ENCODE data around the gene KRT83. TPM values are rescaled to one million over a fixed set of nuclear protein-coding genes. Genes with fewer than 3 reads are reported as not detected.

KRT83 gene
- polyA plus RNA-seq, 1 experiment, result 0.07 TPM

DNA sequence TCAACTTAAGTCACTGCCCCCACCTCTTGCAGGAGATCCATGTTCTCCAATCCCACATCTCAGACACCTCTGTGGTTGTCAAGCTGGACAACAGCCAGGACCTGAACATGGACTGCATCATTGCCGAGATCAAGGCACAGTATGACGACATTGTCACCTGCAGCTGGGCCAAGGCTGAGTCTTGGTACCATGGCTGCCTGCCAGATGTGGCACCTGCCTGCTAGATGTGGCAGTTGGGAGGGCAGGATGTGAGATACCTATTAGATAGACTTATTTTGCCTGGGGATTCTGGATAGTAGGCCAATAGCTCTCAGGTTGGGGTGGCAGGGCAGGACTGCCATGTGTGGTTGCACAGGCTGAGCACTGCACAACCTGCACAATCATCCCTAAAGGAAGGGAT is 54.7 kb downstream of the KRT83 start:
- ChIA-PET POLR2A (no interaction called here), CTCF (interaction anchor here (0.6 to 9.9 kb wide), 3 partner anchors 13 to 47 kb away, joined by 3 to 86 read pairs (median 9); no protein-coding TSS in a partner anchor)
- Histone ChIP-seq H3K27me3 (ENCODE audit: control insufficient read depth, insufficient read depth, low read length) (no peaks in the 10 kb centered on the region), H3K4me3 (ENCODE audit: low read depth, low read length) (no peak overlapping the region), H3K36me3 (ENCODE audit: control insufficient read depth, insufficient read depth, low read length) (no peaks in the 10 kb centered on the region)
- TF ChIP-seq, protein P1, sequence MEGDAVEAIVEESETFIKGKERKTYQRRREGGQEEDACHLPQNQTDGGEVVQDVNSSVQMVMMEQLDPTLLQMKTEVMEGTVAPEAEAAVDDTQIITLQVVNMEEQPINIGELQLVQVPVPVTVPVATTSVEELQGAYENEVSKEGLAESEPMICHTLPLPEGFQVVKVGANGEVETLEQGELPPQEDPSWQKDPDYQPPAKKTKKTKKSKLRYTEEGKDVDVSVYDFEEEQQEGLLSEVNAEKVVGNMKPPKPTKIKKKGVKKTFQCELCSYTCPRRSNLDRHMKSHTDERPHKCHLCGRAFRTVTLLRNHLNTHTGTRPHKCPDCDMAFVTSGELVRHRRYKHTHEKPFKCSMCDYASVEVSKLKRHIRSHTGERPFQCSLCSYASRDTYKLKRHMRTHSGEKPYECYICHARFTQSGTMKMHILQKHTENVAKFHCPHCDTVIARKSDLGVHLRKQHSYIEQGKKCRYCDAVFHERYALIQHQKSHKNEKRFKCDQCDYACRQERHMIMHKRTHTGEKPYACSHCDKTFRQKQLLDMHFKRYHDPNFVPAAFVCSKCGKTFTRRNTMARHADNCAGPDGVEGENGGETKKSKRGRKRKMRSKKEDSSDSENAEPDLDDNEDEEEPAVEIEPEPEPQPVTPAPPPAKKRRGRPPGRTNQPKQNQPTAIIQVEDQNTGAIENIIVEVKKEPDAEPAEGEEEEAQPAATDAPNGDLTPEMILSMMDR (IDR thresholded peaks at IDR 0.05; ENCODE audit: insufficient read depth, low read depth, low read length), result no peak
- DNase-seq (ENCODE audit: low read depth), result no peak

DNA sequence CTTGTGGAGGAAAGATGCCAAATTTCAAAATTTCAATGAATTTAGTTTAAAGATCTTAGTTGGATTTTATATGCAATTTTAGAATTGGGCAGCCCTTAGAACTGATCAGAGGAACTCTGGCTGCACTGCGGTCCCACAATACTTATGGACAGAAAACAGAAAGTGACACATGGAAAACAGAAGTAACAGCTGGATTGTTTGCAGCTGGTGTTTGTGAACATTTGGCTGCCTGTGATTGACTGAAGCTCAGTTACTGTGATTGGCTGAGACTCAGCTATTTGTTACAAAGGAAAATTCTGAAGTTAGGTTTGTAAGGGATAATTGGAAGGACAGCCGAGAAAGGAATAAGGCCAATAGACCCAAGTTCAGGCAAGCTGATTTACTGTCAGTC is 56.8 kb downstream of the KRT83 start:
- Histone ChIP-seq H3K36me3 (ENCODE audit: control insufficient read depth, insufficient read depth, low read length) (no peaks in the 10 kb centered on the region), H3K27me3 (ENCODE audit: control insufficient read depth, insufficient read depth, low read length) (no peaks in the 10 kb centered on the region), H3K4me3 (ENCODE audit: low read depth, low read length) (no peak overlapping the region)
- no peak for DNase-seq (ENCODE audit: low read depth)
- TF ChIP-seq, protein P1 (IDR thresholded peaks at IDR 0.05; ENCODE audit: insufficient read depth, low read depth, low read length), result no peak
- CTCF ChIA-PET, result interaction anchor here (1.1 to 9.9 kb wide), 4 partner anchors 15 to 109 kb away, joined by 3 to 86 read pairs (median 4); no protein-coding TSS in a partner anchor
- POLR2A ChIA-PET, result no interaction called here

Other genes with a start within 250 kb of the KRT83 start
- 0.05 TPM in 1 of 2 replicates, not detected in the other for gene SMIM41, start 241.7 kb downstream of the KRT83 start, polyA plus RNA-seq (2011; rRNA removed)
- gene KRT80, start 129.4 kb downstream of the KRT83 start, polyA plus RNA-seq (2011; rRNA removed), result 4.2 and 5.9 TPM in 2 replicates
- gene KRT7, start 88.2 kb downstream of the KRT83 start, polyA plus RNA-seq (2011; rRNA removed), result 238 and 659 TPM in 2 replicates
- 1.5 and 2.5 TPM in 2 replicates for gene KRT86, start 46.8 kb downstream of the KRT83 start, polyA plus RNA-seq (2011; rRNA removed)
- gene KRT81, start 29.9 kb downstream of the KRT83 start, polyA plus RNA-seq (2011; rRNA removed), result 15.7 and 24.7 TPM in 2 replicates
- gene KRT85, start 46.1 kb upstream of the KRT83 start, polyA plus RNA-seq (2011; rRNA removed), result not detected in 2 replicates
- not detected in 2 replicates for gene KRT84, start 64.3 kb upstream of the KRT83 start, polyA plus RNA-seq (2011; rRNA removed)
- not detected in 2 replicates for gene KRT82, start 84.9 kb upstream of the KRT83 start, polyA plus RNA-seq (2011; rRNA removed)
- gene KRT75, start 113.0 kb upstream of the KRT83 start, polyA plus RNA-seq (2011; rRNA removed), result not detected in 2 replicates
- gene KRT6B, start 130.7 kb upstream of the KRT83 start, polyA plus RNA-seq (2011; rRNA removed), result not detected in 2 replicates
- gene KRT6C, start 152.4 kb upstream of the KRT83 start, polyA plus RNA-seq (2011; rRNA removed), result not detected in 2 replicates
- not detected in 2 replicates for gene KRT6A, start 171.9 kb upstream of the KRT83 start, polyA plus RNA-seq (2011; rRNA removed)
- not detected in 2 replicates for gene KRT5, start 199.0 kb upstream of the KRT83 start, polyA plus RNA-seq (2011; rRNA removed)
- not detected in 2 replicates for gene KRT71, start 231.7 kb upstream of the KRT83 start, polyA plus RNA-seq (2011; rRNA removed)

All from BJ (cell line).